ENCODE data around the gene TNRC18.

DNA sequence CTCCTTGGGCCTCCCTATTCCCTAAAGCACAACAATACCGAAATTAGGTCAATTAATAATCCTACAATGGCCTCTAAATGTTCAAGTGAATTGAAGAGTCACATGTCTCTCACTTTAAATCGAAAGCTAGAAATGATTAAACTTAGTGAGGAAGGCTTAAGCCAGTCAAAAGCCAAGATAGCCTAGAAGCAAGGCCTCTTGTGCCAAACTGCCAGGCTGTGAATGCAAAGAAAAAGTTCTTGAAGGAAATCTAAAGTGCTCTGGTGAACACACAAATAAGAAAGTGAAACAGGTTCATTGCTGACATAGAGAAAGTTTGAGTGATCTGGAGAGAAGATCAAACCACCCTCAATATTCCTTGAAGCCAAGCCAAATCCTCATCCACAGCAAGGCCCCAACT is 83.7 kb downstream of the TNRC18 start:
- TF ChIP-seq, protein P1, sequence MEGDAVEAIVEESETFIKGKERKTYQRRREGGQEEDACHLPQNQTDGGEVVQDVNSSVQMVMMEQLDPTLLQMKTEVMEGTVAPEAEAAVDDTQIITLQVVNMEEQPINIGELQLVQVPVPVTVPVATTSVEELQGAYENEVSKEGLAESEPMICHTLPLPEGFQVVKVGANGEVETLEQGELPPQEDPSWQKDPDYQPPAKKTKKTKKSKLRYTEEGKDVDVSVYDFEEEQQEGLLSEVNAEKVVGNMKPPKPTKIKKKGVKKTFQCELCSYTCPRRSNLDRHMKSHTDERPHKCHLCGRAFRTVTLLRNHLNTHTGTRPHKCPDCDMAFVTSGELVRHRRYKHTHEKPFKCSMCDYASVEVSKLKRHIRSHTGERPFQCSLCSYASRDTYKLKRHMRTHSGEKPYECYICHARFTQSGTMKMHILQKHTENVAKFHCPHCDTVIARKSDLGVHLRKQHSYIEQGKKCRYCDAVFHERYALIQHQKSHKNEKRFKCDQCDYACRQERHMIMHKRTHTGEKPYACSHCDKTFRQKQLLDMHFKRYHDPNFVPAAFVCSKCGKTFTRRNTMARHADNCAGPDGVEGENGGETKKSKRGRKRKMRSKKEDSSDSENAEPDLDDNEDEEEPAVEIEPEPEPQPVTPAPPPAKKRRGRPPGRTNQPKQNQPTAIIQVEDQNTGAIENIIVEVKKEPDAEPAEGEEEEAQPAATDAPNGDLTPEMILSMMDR (IDR thresholded peaks at IDR 0.05; ENCODE audit: poor library complexity) = no peak
- TF ChIP-seq EZH2 (IDR thresholded peaks at IDR 0.05; ENCODE audit: borderline replicate concordance) = no peak
